BE2C (cell line): Measurements from ENCODE around the gene ZNF154.

Experiments used
- DNase-seq: peaks from one replicate; pipeline ENCODE4 v3.0.0-alpha.2; 2020
- H3K27me3 ChIP-seq: fragments of 250-450 bp; sonication (Bioruptor Pico); 2 replicates; pipeline ENCODE4 v1.5.1; 2020; ENCODE audit warnings: mild to moderate bottlenecking
- H3K36me3 ChIP-seq: fragments of 250-450 bp; sonication (Bioruptor Pico); 2 replicates; pipeline ENCODE4 v1.5.1; 2020; ENCODE audit warnings: mild to moderate bottlenecking
- H3K4me1 ChIP-seq: fragments of 250-450 bp; sonication (Bioruptor Pico); 2 replicates; pipeline ENCODE4 v1.5.1; 2020
- H3K4me3 ChIP-seq: 2 replicates; pipeline ENCODE4 v1.5.1; 2011; ENCODE audit warnings: low read depth, low read length
- H3K9me3 ChIP-seq: fragments of 250-450 bp; sonication (Bioruptor Pico); 2 replicates; pipeline ENCODE4 v1.5.1; 2020
- TF ChIP-seq, protein P1 (sequence below): IDR thresholded peaks from 2 replicates; pipeline ENCODE4 v1.5.1; 2012; ENCODE audit warnings: mild to moderate bottlenecking, low read depth, low read length

The ZNF154 gene

DNA sequence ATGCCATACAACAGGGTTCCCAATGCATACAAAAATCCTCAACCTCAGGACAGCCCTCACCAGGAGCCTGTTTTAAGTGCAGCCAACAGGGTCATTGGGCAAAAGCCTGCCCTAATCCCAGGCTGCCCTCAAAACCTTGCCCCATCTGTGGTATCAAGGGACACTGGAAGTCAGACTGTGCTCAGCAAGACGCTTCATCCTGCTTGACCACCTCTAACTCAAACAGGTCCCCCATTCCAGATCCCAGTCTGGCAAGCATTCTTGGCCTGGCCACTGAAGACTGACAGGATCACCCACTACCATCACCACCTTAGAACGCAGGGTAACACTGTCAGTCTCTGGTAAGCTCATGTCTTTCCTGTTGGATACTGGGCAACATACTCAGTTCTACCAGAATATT is 55.3 kb downstream of the ZNF154 start:
- Histone ChIP-seq H3K4me1 (no peaks in the 10 kb centered on the region), H3K9me3 (no peaks in the 10 kb centered on the region; the same call in 1 of the 2 replicates), H3K36me3 (no peaks in the 10 kb centered on the region), H3K27me3 (no peaks in the 10 kb centered on the region), H3K4me3 (no peak overlapping the region)
- TF ChIP-seq, protein P1, sequence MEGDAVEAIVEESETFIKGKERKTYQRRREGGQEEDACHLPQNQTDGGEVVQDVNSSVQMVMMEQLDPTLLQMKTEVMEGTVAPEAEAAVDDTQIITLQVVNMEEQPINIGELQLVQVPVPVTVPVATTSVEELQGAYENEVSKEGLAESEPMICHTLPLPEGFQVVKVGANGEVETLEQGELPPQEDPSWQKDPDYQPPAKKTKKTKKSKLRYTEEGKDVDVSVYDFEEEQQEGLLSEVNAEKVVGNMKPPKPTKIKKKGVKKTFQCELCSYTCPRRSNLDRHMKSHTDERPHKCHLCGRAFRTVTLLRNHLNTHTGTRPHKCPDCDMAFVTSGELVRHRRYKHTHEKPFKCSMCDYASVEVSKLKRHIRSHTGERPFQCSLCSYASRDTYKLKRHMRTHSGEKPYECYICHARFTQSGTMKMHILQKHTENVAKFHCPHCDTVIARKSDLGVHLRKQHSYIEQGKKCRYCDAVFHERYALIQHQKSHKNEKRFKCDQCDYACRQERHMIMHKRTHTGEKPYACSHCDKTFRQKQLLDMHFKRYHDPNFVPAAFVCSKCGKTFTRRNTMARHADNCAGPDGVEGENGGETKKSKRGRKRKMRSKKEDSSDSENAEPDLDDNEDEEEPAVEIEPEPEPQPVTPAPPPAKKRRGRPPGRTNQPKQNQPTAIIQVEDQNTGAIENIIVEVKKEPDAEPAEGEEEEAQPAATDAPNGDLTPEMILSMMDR, result no peak
- DNase-seq, result no peak

DNA sequence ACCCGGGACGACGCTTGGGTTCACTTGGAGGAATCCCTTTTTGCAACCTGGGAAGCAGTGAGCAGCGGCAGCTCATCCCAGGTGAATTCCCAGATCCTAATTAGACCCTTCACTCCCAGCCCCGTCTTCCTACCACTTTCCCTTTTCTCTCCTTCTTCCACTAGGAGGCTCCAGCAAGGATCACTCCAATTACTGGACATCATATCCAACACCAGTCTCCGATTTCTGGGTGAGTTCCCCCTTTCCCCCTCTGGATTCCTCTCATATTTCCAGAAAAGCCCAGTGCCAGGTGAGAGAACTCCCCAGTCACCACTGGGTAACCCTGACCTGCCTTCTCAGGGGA is 57.4 kb downstream of the ZNF154 start:
- Histone ChIP-seq H3K27me3 (no peaks in the 10 kb centered on the region), H3K9me3 (no peaks in the 10 kb centered on the region; the same call in 1 of the 2 replicates), H3K4me3 (no peak overlapping the region), H3K4me1 (no peaks in the 10 kb centered on the region), H3K36me3 (no peaks in the 10 kb centered on the region)
- TF ChIP-seq, protein P1, result peak; percentile 21; the same call in 1 of the 2 replicates
- no peak for DNase-seq

DNA sequence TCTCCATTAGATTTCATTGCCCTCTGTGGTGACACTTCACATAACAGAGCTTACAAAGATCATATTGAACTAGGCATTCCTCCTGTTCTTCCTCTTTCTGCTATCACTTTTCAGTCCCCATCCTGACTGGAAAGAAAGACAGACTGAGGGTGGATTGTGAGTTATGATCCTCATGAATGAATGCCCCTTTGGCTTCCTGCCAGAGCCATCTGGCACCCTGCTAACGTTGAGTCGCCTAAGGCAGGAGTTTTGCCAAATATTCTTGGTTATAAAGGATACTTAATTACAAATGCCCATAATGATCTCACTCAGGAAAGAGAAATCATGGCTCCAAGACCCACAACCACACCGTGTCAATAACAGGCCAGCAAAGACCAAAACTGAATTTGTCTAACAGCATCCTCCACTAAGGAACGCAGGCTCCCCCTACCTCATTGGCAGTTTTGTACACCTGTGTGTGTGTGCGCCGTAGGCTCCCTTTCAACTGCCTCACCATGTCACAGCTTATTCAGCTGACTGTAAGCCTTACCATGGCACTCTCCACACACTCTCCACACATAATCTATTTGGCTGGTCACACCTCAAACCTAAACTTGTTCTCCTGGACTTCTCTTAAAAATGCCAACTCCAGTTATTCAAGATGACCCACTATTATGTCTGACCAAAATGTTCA is 60.5 kb downstream of the ZNF154 start:
- TF ChIP-seq, protein P1, result no peak
- Histone ChIP-seq H3K36me3 (no peaks in the 10 kb centered on the region), H3K9me3 (no peaks in the 10 kb centered on the region), H3K4me1 (no peaks in the 10 kb centered on the region), H3K4me3 (no peak overlapping the region), H3K27me3 (no peaks in the 10 kb centered on the region)
- peak; percentile 63 for DNase-seq
